Astrocyte (in vitro differentiated cells and primary cell): ENCODE data around the gene HIVEP2. TPM values are rescaled to one million over a fixed set of nuclear protein-coding genes. Genes with fewer than 3 reads are reported as not detected.
A peak's percentile ranks its signal among the peaks of the same experiment; 100 is the strongest.

ENCODE experiments used
- DNase-seq: peaks from one replicate; pipeline ENCODE4 v3.0.0-alpha.2; 2010; ENCODE audit warnings: low read depth
- FAIRE-seq: peaks from 2 replicates; lab custom pipeline; 2011; peaks lifted over from hg19 to GRCh38; lab: Jason Lieb, UNC
- H2AFZ ChIP-seq: 2 replicates; pipeline ENCODE4 v1.6.0; 2012; ENCODE audit warnings: low read depth, low read length, inconsistent platforms
- H3K27ac ChIP-seq: 2 replicates; pipeline ENCODE4 v1.5.1; 2011; ENCODE audit warnings: low read depth, low read length, inconsistent platforms
- H3K27me3 ChIP-seq: 2 replicates; pipeline ENCODE4 v1.6.0; 2011; ENCODE audit warnings: low read length, inconsistent platforms; ENCODE audit not compliant: insufficient read depth
- H3K36me3 ChIP-seq: 2 replicates; pipeline ENCODE4 v1.5.1; 2011; ENCODE audit warnings: low read length, inconsistent platforms; ENCODE audit not compliant: insufficient read depth
- H3K4me1 ChIP-seq: 2 replicates; pipeline ENCODE4 v1.5.1; 2011; ENCODE audit warnings: low read length, inconsistent platforms; ENCODE audit not compliant: insufficient read depth
- H3K4me2 ChIP-seq: 2 replicates; pipeline ENCODE4 v1.6.0; 2012; ENCODE audit warnings: low read length, inconsistent platforms
- H3K4me3 ChIP-seq: 2 replicates; pipeline ENCODE4 v1.5.1; 2011; ENCODE audit warnings: low read depth, mild to moderate bottlenecking, low read length, inconsistent platforms; ENCODE audit not compliant: insufficient read depth
- H3K79me2 ChIP-seq: 2 replicates; pipeline ENCODE4 v1.6.0; 2012; ENCODE audit warnings: mild to moderate bottlenecking, low read length, inconsistent platforms; ENCODE audit not compliant: insufficient read depth
- H3K9ac ChIP-seq: 2 replicates; pipeline ENCODE4 v1.6.0; 2012; ENCODE audit warnings: mild to moderate bottlenecking, low read length, inconsistent platforms
- H3K9me3 ChIP-seq: 2 replicates; pipeline ENCODE4 v1.5.1; 2012; ENCODE audit warnings: low read depth, mild to moderate bottlenecking, low read length, inconsistent platforms; ENCODE audit not compliant: insufficient read depth
- H4K20me1 ChIP-seq: 2 replicates; pipeline ENCODE4 v1.6.0; 2012; ENCODE audit warnings: low read length, inconsistent platforms; ENCODE audit not compliant: insufficient read depth
- H3K27ac Mint-ChIP-seq: one replicate; pipeline ENCODE4 v1.8.0; 2021; ENCODE audit warnings: mild to moderate bottlenecking, mixed read lengths; ENCODE audit not compliant: unreplicated experiment
- H3K27me3 Mint-ChIP-seq: one replicate; pipeline ENCODE4 v1.8.0; 2021; ENCODE audit warnings: low read depth, mixed read lengths; ENCODE audit not compliant: unreplicated experiment
- H3K36me3 Mint-ChIP-seq: one replicate; pipeline ENCODE4 v1.8.0; 2021; ENCODE audit warnings: low read depth, mixed read lengths; ENCODE audit not compliant: unreplicated experiment
- H3K4me1 Mint-ChIP-seq: one replicate; pipeline ENCODE4 v1.8.0; 2021; ENCODE audit warnings: low read depth, mixed read lengths; ENCODE audit not compliant: unreplicated experiment
- H3K4me3 Mint-ChIP-seq: one replicate; pipeline ENCODE4 v1.8.0; 2021; ENCODE audit warnings: mild to moderate bottlenecking, moderate library complexity, mixed read lengths; ENCODE audit not compliant: unreplicated experiment
- H3K9me3 Mint-ChIP-seq: one replicate; pipeline ENCODE4 v1.8.0; 2021; ENCODE audit warnings: mild to moderate bottlenecking, mixed read lengths; ENCODE audit not compliant: unreplicated experiment
- EZH2 ChIP-seq: IDR thresholded peaks from 2 replicates; pipeline ENCODE4 v1.6.1; 2012; ENCODE audit warnings: mild to moderate bottlenecking, low read length, inconsistent platforms; ENCODE audit not compliant: insufficient read depth
- total RNA-seq: library from RNA; stranded (reverse); gene quantifications from 2 replicates; pipeline ENCODE4 v1.2.1, GENCODE V29; 2021
- TF ChIP-seq, protein P1 (sequence below): IDR thresholded peaks from 2 replicates; pipeline ENCODE4 v1.5.1; 2011; ENCODE audit warnings: low read depth, mild to moderate bottlenecking, inconsistent platforms, low read length, moderate library complexity; ENCODE audit not compliant: insufficient read depth

The HIVEP2 gene
- total RNA-seq, 1 donor from 2014 or later, result 21.2 TPM

DNA sequence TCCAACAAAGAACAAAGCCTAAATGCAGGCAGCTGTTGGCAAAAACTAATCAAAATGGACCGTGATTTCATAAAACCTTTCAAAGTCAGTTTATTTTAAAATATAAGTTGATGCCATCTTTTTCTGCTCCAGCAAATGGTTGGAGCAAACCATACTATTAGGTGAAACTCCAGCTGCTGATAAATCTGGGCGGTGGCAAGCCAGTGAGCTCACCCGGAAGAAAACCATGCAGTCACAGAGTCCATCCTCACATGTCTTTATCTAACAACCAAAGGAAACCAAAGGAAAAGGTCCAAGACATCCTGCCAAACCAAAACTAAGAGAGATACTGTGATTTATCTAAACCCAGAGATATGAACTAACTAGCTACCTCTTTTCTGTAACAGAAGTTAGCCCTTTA lies 72.6 kb downstream of the HIVEP2 start:
- Mint-ChIP-seq H3K27ac (peak overlapping the region; percentile 89), H3K36me3 (peaks cover 4% of the 10 kb centered on the region), H3K27me3 (no peaks in the 10 kb centered on the region), H3K4me3 (no peak overlapping the region), H3K4me1 (peaks cover 54% of the 10 kb centered on the region), H3K9me3 (no peaks in the 10 kb centered on the region)
- no peaks in the 10 kb centered on the region for H3K36me3 ChIP-seq
- peak overlapping the region; percentile 46 for H3K4me2 ChIP-seq
- FAIRE-seq, result peak; percentile 80
- H2AFZ ChIP-seq, result no peak overlapping the region
- no peaks in the 10 kb centered on the region for H3K27me3 ChIP-seq
- H3K4me1 ChIP-seq, result peaks cover 19% of the 10 kb centered on the region
- no peaks in the 10 kb centered on the region for H3K9me3 ChIP-seq
- peaks cover 4% of the 10 kb centered on the region for H4K20me1 ChIP-seq
- peak; percentile 76 for DNase-seq
- TF ChIP-seq, protein P1, sequence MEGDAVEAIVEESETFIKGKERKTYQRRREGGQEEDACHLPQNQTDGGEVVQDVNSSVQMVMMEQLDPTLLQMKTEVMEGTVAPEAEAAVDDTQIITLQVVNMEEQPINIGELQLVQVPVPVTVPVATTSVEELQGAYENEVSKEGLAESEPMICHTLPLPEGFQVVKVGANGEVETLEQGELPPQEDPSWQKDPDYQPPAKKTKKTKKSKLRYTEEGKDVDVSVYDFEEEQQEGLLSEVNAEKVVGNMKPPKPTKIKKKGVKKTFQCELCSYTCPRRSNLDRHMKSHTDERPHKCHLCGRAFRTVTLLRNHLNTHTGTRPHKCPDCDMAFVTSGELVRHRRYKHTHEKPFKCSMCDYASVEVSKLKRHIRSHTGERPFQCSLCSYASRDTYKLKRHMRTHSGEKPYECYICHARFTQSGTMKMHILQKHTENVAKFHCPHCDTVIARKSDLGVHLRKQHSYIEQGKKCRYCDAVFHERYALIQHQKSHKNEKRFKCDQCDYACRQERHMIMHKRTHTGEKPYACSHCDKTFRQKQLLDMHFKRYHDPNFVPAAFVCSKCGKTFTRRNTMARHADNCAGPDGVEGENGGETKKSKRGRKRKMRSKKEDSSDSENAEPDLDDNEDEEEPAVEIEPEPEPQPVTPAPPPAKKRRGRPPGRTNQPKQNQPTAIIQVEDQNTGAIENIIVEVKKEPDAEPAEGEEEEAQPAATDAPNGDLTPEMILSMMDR, result no peak
- TF ChIP-seq EZH2, result no peak
- peaks cover 78% of the 10 kb centered on the region for H3K79me2 ChIP-seq
- H3K27ac ChIP-seq, result peak overlapping the region; percentile 78
- H3K4me3 ChIP-seq, result no peak overlapping the region
- H3K9ac ChIP-seq, result peak overlapping the region; percentile 43

DNA sequence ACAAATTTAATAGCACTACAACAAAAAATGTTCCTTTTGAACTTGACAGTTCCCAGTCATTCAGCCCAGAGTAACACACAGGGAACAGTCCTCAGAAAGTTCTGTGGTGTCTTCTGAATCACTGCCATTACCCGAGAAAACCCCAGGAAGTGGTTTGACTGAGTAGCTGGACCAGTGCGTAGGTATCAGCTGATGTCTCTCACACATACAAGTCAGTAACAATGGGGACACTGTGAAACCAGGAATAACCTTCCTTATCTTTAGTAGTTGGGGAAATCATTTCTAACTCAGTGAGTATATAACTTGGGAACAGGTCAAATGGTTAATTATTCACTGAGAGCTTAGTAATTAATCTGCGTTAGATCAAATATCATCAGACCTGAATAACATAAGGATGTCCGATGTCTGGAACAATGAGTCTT lies 73.1 kb downstream of the HIVEP2 start:
- Histone ChIP-seq H2AFZ (no peak overlapping the region), H3K4me3 (peak overlapping the region; percentile 18), H4K20me1 (peaks cover 4% of the 10 kb centered on the region), H3K9ac (peak overlapping the region; percentile 43), H3K4me1 (peaks cover 19% of the 10 kb centered on the region), H3K9me3 (no peaks in the 10 kb centered on the region), H3K79me2 (peaks cover 76% of the 10 kb centered on the region), H3K27me3 (no peaks in the 10 kb centered on the region), H3K4me2 (peak overlapping the region; percentile 46), H3K27ac (peak overlapping the region; percentile 78), H3K36me3 (no peaks in the 10 kb centered on the region)
- H3K4me3 Mint-ChIP-seq, result no peak overlapping the region
- peaks cover 4% of the 10 kb centered on the region for H3K36me3 Mint-ChIP-seq
- FAIRE-seq, result peak; percentile 96
- H3K27me3 Mint-ChIP-seq, result no peaks in the 10 kb centered on the region
- DNase-seq, result peak; percentile 99
- H3K4me1 Mint-ChIP-seq, result peaks cover 59% of the 10 kb centered on the region
- peak overlapping the region; percentile 89 for H3K27ac Mint-ChIP-seq
- no peaks in the 10 kb centered on the region for H3K9me3 Mint-ChIP-seq
- TF ChIP-seq, protein P1, result no peak
- TF ChIP-seq EZH2, result no peak

DNA sequence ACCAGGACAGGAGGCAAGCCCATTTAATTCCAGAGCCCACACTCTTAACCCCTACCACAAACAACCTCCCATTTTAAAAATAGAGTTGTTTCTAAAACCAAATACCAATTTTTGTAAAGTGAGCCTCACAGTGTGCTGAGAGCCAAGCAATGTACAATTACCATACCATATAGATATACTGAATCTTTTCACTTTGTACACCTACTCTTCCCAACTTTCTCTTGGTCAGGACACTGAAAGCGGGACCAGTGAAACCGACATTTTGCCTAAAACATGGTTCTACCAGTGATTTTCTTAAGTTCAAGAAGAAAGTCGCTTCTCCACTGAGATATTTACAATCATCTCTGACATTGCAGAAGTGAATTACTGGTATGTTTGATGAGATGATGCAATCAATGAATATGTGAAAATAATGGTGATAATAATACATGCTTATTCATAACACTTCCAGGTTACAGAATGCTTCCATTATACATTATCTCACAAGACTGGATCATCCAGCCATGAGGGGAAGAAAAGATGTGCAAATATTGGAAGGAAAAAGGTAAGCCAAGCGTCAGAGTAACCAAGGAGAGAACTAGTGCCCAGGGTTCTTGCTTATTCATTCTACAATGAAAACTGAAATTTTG lies 74.1 kb downstream of the HIVEP2 start:
- H3K9me3 Mint-ChIP-seq, result no peaks in the 10 kb centered on the region
- Histone ChIP-seq H3K4me2 (no peak overlapping the region), H3K27ac (peak overlapping the region; percentile 78), H3K4me3 (no peak overlapping the region), H3K79me2 (peaks cover 75% of the 10 kb centered on the region), H3K9me3 (no peaks in the 10 kb centered on the region), H3K4me1 (peaks cover 19% of the 10 kb centered on the region), H3K9ac (no peak overlapping the region), H2AFZ (no peak overlapping the region), H3K36me3 (no peaks in the 10 kb centered on the region), H3K27me3 (no peaks in the 10 kb centered on the region), H4K20me1 (peaks cover under 1% of the 10 kb centered on the region)
- no peak overlapping the region for H3K4me3 Mint-ChIP-seq
- H3K27ac Mint-ChIP-seq, result peak overlapping the region; percentile 77
- H3K36me3 Mint-ChIP-seq, result peaks cover 2% of the 10 kb centered on the region
- no peak for DNase-seq
- no peaks in the 10 kb centered on the region for H3K27me3 Mint-ChIP-seq
- TF ChIP-seq, protein P1, result no peak
- no peak for FAIRE-seq
- peaks cover 59% of the 10 kb centered on the region for H3K4me1 Mint-ChIP-seq
